ENCODE results near the gene PPM1A.

Gene PPM1A

DNA sequence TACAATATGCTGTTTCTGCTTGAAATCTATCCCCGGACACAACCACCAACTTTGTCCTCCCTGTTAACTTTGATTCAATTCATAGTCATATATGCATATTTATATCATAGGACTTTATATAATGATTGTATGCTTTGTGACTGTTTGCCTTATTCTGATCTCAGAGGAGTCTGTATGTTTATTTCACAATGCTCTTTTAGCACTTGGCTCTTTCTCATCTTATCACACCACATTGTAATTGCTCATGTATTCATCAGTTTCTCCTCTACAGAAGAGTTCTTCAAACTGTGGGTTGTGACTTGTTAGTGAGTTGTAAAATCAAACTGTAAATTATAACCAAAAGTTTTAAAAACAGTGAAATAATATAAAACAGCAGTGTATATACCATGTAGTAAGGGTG lies 21.7 kb upstream of the PPM1A start:
- DNase-seq, result no peak

- DNase-seq, result no peak
Measured at GRCh38 chr14:60229614-60230013, 19.4 kb upstream of the PPM1A start.

DNA sequence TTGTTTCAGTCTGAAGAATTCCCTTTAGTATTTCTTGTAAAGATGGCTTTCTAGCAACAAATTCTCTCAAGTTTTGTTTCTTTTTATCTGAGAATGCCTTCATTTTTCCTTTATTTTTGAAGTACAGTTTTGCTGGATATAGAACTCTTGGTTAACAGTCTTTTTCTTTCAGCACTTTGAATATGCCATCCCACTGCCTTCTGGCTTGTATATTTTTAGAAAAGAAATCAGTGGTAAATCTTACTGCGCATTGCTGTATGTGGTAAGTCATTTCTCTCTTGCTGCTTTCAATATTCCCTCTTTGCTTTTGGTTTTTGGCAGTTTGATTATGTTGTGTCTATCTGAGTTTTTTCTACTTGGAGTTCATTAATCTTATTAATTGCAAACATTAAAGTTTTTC lies 16.8 kb upstream of the PPM1A start:
- DNase-seq, result no peak

- DNase-seq, result no peak
Measured at GRCh38 chr14:60233251-60233650, 15.8 kb upstream of the PPM1A start.

- no peak for DNase-seq
Measured at GRCh38 chr14:60233891-60234290, 15.1 kb upstream of the PPM1A start.

GRCh38 chr14:60235440-60235839 lies 13.6 kb upstream of the PPM1A start:
- DNase-seq, result no peak

- DNase-seq, result no peak
Measured at GRCh38 chr14:60238955-60239354, 10.1 kb upstream of the PPM1A start.

DNA sequence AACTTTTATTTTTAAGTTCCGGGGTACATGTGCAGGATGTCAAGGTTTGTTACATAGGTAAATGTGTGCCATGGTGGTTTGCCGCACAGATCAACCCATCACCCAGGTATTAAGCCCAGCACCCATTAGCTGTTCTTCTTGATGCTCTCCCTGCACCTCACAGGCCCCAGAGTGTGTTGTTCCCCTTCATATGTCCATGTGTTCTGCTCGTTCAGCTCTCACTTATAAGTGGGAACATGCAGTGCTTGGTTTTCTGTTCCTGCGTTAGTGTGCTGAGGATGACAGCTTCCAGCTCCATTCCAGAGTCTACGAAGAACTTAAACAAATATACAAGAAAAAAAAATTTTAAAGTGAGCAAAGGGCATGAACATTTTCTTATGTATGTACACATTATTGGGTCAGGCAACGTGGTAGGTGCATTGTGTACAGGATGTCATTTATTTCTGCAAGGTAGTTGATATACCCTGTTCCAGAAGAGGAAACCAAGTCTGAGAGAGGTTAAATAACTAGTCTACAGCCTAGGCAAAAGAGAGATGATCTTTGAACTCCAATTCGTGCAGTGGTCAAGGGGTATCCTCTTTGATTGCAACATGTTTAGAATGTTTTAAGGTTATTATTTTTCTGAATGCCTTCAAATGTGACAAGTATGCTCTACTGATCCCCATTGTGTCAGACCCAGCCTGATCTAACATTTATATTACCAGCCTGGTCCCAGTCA lies 8.7 kb upstream of the PPM1A start:
- DNase-seq, result no peak

DNA sequence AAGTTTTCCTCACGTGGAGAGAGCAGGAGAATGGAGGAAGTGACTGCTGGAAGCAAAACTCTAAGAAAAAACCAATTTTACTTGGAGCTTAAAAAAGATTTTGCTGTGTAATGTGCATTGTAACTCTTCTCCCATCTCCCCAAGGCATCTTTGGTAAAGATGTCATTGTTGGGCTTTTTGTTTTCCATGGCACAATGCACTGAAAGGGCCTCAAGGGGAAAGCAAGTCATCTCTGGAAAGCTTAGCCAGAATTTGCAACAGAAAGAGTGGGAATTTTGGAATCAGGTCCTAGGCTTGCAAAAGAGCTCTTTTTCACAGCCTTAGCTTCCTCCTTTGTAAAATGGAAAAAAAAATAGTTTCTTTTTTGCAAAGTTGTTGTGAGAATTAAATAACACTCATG lies 7.9 kb upstream of the PPM1A start:
- no peak for DNase-seq

GRCh38 chr14:60242429-60242828 lies 6.6 kb upstream of the PPM1A start:
- DNase-seq, result no peak

GRCh38 chr14:60245380-60246177 lies 3.4 kb upstream of the PPM1A start:
- no peak for DNase-seq

- DNase-seq, result peak; percentile 96
Measured at GRCh38 chr14:60247994-60248696, 876 bp upstream of the PPM1A start.

DNA sequence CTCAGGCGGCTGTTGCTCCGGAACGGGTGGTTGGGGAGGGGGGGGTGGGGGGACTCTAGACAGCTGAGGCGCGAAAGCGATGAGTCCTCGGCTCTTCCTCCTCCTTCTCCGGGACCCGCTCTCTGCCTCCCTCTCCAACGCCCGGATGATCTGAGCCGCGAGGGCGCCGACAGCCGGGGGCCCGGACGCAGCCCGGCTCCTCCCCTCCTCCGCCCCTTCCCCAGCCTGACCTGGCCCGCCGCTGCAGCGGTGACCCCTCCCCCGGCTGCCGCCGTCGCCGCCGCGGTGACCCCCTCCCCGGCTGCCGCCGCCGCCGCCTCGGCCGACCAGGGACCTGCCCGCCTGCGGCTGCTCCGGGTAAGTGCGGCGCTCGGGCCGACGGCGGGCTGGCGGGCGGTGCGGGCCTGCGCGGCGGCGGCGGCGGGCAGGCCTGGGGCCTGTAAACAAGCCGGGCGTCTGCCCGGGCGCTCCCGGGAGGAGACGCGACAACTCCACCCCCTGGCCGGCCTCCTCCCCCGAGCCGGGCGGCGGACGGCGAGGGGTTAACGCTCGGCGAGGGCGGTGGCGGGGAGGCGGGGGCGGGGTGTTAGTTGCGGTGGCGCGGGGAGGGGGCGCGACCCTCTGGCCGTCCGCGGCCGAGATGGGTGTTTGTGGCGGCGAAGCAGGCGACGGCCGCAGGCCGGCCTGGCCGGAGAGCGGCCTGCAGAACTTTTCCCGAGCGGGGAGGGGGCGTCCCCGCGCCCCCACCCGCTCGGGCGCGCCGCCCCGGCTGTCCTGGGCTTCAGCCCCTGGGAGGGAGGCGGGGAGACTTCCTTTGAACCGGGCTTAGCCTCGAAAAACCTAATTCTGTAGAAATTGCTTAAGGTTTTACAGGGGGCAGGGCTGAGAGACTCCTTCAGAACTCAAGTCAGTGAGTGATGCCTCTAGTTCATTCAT lies 568 bp downstream of the PPM1A start:
- DNase-seq, result peak; percentile 89

DNA sequence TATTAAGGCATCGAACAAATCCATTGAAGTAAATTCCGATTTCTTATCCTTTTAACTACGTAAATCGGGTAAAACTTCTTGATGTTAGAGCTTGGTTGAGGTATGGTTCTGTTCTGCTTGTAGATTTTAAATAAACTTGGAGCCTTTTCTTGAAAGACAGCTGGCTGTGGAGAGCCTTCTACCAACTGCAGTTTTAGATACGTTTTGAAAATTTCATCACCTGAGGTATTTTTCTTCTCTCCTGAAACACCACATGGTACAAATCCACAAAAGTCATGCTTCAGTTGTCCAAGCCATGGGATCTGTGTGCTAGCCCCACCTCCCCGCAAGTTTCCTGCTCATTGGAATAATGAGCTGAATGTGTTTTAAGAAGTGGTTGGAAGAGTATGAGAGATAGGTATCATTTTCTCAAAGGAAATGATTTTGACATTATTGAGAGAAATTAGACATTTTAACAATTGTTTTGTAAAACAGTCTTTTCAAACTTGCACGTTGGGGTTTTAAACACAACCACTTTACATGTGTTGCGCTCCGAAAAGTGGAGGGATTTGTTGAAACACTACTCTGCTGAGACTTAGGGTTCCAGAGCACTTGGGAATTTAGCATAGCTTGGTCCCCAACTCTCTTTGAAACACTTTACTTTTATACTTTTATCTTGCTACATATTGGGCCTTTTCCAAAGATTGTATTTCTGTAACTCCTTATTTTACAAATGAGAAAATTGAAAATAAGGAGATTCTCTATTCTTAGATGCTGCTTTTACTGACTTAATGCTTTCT lies 1.4 kb downstream of the PPM1A start:
- no peak for DNase-seq

DNA sequence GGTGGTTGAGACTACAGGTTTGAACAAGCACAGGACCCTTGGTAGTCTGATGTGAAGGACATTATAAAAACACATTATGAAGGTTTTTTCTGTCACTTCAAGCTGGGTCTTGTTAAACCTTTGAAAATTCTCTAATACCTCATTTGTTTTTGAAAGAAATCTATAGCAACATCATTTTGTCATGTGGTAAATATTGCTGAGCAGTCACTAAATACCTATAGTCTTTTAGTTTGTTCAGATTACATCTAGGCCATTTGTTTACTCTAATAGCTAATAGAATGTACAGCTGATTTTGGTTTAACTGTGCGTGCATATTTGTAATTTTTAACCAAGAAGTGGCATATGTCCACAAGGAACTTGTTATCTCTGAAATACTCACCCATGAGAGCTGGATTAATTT lies 2.9 kb downstream of the PPM1A start:
- DNase-seq, result no peak

GRCh38 chr14:60252630-60253029 lies 3.6 kb downstream of the PPM1A start:
- no peak for DNase-seq

DNA sequence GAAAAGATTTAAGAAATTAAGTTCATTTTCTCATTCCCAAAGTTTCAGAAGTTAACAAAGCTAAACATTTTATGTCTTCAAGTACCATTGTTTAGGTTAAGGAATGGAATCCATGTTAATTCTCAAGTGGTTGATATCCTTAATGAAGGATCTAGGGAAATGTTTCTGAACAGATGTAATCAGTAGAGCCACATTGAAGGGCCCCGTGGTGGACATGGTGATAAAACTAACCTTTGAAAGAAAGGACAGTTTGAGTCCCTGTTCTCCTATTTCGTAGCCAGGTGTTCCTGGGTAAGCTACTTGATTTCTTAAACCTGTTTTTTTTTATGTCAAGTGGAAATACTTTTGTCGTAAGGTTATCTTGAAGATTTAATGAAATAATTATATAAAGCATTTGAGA lies 4.6 kb downstream of the PPM1A start:
- DNase-seq, result no peak

- no peak for DNase-seq
Measured at GRCh38 chr14:60254176-60254575, 5.2 kb downstream of the PPM1A start.

- no peak for DNase-seq
Measured at GRCh38 chr14:60257865-60258264, 8.8 kb downstream of the PPM1A start.

DNA sequence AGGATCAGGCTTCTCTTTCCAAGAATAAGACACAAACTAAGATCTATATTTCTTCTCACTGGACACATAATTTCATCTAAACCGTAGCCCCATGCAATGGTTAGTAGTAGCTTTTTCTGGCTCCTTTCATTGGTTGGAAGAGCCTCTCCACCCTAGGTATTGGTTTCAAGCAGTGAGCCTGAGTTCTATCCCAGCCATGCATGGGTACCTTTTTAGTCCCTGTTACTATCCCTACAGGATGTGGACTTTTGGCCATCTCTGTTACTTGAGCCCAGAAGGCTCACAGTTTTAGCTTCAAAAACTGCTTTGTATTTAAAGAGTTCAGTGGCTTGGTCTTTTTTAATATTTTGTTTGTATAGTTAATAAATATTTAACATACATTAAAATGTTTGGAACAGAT lies 16.1 kb downstream of the PPM1A start:
- DNase-seq, result no peak

- DNase-seq, result no peak
Measured at GRCh38 chr14:60266021-60266937, 17.3 kb downstream of the PPM1A start.

Data from right hindlimb (tissue), 1 donor.